HG03196 (cell line): ENCODE data around the gene CHRNA5.
A peak's percentile ranks its signal among the peaks of the same experiment; 100 is the strongest.
"Not testable (repeated sequence)": the region's sequence is repeated elsewhere in the genome, so short reads cannot be mapped to it uniquely, and the experiment has no call there.

Source experiments
- ATAC-seq: cut with Tn5 transposase; IDR thresholded peaks from one replicate; pipeline ENCODE4 v1.9.1; 2021; ENCODE audit not compliant: unreplicated experiment

The CHRNA5 gene

DNA sequence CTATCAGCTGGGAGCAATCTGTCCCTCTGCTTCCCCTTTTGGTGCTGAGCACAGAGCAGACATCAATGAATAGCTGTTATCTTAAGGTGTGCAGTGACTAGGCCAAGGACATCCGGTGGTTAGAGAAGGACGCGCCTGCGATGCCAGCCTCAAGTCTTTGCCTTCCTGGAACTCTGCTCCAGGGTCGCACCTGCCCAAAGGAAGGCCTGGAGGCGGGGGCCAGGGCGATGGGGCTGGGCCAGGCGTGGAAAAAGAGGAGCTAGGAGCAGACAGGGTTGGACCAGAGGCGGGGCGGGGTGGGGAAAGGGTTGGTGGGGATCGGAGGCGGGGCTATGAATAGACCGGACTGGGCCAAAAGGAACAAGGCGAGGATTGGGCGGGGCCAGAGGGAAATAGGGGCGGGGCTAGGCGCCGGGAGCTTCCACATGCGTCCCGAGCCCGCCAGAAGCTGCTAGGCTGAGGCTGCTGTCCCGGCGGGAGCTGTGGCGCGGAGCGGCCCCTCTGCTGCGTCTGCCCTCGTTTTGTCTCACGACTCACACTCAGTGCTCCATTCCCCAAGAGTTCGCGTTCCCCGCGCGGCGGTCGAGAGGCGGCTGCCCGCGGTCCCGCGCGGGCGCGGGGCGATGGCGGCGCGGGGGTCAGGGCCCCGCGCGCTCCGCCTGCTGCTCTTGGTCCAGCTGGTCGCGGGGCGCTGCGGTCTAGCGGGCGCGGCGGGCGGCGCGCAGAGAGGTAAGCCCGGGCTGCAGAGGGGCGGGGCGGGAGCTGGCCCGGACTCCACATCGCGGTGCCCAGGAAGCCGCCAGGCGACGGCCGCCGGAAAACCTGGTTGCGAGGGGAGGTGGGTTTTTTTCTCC is at the start of gene CHRNA5:
CHRNA5 (plus strand) TSS at position 424 of the 854 bp plus-strand sequence; CDS start at position 624, 200 bp downstream.
- peak; percentile 77 for ATAC-seq

GRCh38 chr15:78520035-78520434 is 45.3 kb upstream of the CHRNA5 start:
- ATAC-seq = not testable (repeated sequence)

- no peak for ATAC-seq
Observed at GRCh38 chr15:78524230-78524629, 41.1 kb upstream of the CHRNA5 start.

GRCh38 chr15:78527325-78527724 is 38.0 kb upstream of the CHRNA5 start:
- no peak for ATAC-seq

DNA sequence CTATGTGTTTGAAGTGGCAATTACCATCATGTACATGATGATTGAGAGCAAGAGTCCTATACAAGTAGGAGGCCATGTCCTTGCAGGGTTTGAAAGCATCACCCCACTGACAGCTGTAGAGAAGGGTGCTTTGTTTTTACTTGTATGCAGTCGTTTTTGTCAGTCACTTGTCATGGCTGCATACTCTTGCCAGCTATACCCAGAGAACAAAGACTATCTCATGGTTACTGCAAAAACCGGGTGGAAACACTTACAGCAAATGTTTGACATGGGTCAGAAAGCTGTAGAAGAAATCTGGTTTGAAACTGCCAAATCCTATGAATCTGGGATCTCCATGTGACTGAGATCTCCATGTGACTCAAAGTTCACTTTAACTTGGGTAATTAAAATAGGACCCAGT is 32.0 kb upstream of the CHRNA5 start:
- ATAC-seq = no peak

- ATAC-seq = no peak
Observed at GRCh38 chr15:78536134-78536533, 29.2 kb upstream of the CHRNA5 start.

DNA sequence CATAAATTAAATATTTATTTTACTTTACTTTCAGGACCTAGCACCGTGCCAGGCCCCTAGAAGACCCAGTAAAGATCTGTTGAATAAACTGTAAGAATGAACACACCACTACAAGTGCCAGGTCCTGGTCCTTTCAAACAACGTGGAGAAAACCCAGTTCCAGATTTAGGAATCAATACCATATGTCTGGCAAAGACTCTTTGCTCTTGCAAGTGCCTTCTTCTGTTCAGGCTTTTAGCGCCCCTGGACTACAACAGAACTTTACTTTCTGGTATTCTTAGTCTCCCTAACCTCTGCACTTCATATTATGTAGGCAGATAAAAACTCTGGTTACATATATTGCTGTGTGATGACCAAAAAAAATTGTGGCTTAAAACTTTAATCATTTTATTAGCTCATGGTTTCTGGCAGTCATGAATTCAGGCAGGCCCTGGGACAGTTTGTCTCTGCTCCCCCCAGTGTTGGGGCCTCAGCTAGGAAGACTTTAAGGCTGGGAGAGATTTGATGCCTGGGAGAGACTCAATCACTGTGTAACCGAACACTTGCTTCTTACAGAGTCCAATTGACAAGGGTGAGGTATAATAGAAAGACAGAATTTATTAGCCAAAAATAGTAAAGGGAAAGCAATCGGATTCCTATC is 27.9 kb upstream of the CHRNA5 start:
- no peak for ATAC-seq

- no peak for ATAC-seq
Observed at GRCh38 chr15:78538358-78538757, 27.0 kb upstream of the CHRNA5 start.

DNA sequence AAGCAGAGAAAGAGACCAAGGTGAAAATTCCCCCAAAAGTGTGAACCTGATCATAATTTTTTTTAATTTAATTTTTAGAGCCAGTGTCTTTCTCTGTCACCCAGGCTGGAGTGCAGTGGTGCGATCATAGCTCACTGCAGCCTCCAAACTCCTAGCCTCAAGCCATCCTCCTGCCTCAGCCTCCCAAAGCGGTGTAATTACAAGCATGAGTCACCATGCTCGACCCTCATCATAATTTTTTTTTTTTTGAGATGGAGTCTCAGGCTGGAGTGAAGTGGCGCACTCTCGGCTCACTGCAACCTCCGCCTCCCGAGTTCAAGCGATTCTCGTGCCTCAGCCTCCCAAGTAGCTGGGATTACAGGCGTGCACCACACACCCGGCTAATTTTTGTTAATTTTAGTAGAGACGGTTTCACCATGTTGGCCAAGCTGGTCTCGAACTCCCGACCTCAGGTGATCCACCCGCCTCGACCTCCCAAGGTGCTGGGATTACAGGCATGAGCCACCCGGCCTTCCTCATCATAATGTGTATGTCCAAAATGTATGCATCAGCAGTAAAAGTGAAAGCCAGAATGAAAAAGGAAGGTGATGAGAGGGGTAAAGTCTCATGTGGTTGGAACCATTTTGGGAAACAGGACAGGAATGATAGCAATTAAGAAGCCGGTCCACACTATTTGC is 25.7 kb upstream of the CHRNA5 start:
- ATAC-seq = peak; percentile 3

GRCh38 chr15:78540141-78540870 is 25.0 kb upstream of the CHRNA5 start, which contains the start of gene PSMA4:
PSMA4 (plus strand) TSS chr15:78540444; CDS start chr15:78541928, 1,484 bp downstream.
- peak; percentile 79 for ATAC-seq

- ATAC-seq = no peak
Observed at GRCh38 chr15:78540871-78541743, 24.2 kb upstream of the CHRNA5 start.

- no peak for ATAC-seq
Observed at GRCh38 chr15:78541744-78542034, 23.6 kb upstream of the CHRNA5 start.

- no peak for ATAC-seq
Observed at GRCh38 chr15:78542647-78543046, 22.7 kb upstream of the CHRNA5 start.

GRCh38 chr15:78550194-78550593 is 15.1 kb upstream of the CHRNA5 start:
- ATAC-seq = no peak

- ATAC-seq = no peak
Observed at GRCh38 chr15:78550815-78551214, 14.5 kb upstream of the CHRNA5 start.

DNA sequence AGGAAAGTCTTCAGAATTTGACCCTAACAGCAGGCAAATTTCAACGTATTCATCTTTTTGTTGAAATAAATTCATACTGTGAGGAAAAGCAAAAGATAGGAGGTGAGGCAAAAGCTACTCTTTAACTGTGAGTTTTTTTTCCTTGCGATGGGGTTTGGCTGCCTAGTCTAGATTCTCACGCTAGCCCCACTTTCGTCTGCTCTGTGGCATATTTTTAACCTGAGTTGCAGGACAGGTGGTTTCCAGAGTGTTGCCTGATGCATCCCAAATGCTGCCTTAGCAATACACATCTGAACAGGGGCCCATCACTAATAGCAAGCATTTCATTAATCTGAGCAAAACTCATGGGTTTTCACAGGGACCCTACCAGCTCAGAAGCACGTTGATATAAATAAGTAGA is 13.4 kb upstream of the CHRNA5 start:
- ATAC-seq = no peak

- ATAC-seq = no peak
Observed at GRCh38 chr15:78552597-78552996, 12.7 kb upstream of the CHRNA5 start.

DNA sequence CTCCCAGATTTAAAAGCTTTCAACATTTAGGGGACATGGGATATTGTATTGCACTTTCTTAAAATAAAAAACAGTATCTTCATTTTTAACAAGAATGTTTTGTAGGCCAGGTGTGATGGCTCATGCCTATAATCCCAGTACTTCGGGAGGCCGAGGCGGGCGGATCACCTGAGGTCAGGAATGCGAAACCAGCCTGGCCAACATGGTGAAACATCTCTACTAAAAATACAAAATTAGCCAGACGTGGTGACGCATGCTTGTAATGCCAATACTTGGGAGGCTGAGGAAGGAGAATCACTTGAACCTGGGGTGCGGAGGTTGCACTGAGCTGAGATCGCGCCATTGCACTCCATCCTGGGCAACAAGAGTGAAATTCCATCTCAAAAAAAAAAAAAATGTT is 5.1 kb upstream of the CHRNA5 start:
- ATAC-seq = not testable (repeated sequence)

DNA sequence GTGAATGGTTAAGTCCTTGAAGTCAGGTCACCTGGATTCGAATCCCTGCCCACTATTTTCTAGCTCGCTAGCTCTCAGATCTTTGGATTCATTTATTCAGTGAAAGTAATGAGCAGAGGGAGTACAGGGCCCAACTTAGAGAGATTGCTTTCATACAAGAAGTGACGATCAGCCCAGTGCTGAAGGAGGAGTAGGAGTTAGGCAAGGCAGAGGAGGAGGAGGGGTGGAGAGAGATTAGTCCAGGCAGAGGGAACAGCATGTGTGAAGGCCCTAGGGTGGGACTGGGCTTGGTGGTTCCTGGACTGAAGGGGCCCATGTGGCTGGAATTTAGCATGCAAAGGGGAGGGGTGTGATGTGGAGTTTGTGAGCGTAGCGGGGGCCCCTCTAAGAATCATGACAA is 3.8 kb upstream of the CHRNA5 start:
- no peak for ATAC-seq

DNA sequence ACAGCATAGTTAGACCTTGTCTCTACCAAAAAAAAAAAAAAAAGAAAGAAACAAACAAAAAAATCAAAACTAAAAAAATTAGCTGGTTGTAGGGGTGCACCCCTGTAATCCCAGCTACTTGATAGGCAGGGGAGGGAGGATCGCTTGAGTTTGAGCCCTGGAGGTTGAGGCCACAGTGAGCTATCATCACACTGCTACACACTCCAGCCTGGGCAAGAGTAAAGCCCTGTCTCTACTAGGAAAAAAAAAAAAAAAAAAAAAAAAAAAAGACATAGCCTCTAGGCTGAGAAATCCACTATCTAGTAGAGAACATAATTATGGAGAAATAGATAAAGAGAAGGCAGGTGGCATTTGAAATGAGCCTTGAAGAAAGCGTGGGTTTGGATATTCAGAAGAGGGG is 2.2 kb upstream of the CHRNA5 start:
- ATAC-seq = no peak
